Anterior cingulate cortex (tissue), 58 donors: ENCODE data around the gene HCN4.
A peak's percentile ranks its signal among the peaks of the same experiment; 100 is the strongest.

Source experiments
- DNase-seq, 58 donors: peaks; one replicate each; lab custom pipeline; 2025; lab: John Stamatoyannopoulos, UW

Gene HCN4

GRCh38 chr15:73328981-73329380, 39.8 kb downstream of the HCN4 start:
- DNase-seq = no peak

GRCh38 chr15:73328149-73328820, 40.5 kb downstream of the HCN4 start:
- no peak for DNase-seq

GRCh38 chr15:73326157-73326556, 42.6 kb downstream of the HCN4 start:
- no peak for DNase-seq

GRCh38 chr15:73325191-73325861, 43.4 kb downstream of the HCN4 start:
- DNase-seq = no peak

- no peak for DNase-seq
These were observed 44.1 kb downstream of the HCN4 start for GRCh38 chr15:73324496-73325170.

- DNase-seq = no peak
These were observed 44.8 kb downstream of the HCN4 start for GRCh38 chr15:73323956-73324355.

GRCh38 chr15:73323374-73323955, 45.3 kb downstream of the HCN4 start:
- DNase-seq = no peak

- no peak for DNase-seq
These were observed 45.9 kb downstream of the HCN4 start for GRCh38 chr15:73322665-73323373.

- DNase-seq = no peak
These were observed 47.0 kb downstream of the HCN4 start for GRCh38 chr15:73321496-73322450.

- no peak for DNase-seq
These were observed 48.1 kb downstream of the HCN4 start for GRCh38 chr15:73320619-73321180.

- DNase-seq = no peak
These were observed 49.1 kb downstream of the HCN4 start for GRCh38 chr15:73319460-73320245.

- peak in 30 of 58 donors; percentile 3 to 70 (median 30) for DNase-seq
These were observed 50.1 kb downstream of the HCN4 start for GRCh38 chr15:73318463-73319351.

- peak in 5 of 58 donors; percentile 12 to 50 (median 25) for DNase-seq
These were observed 50.9 kb downstream of the HCN4 start for GRCh38 chr15:73317651-73318462.

GRCh38 chr15:73313861-73314260, 54.9 kb downstream of the HCN4 start:
- DNase-seq = no peak

- DNase-seq = no peak
These were observed 60.5 kb downstream of the HCN4 start for GRCh38 chr15:73308305-73308704.
